HL-60/S4 (cell line): Measurements from ENCODE around the gene C16orf89.
"Not testable (repeated sequence)": the region's sequence is repeated elsewhere in the genome, so short reads cannot be mapped to it uniquely, and the experiment has no call there.

Experiments
- in situ Hi-C: fragments of 300-500 bp; cut with MboI; formaldehyde crosslinking; loops from 2 replicates; pipeline ENCODE4 v1.14.3; 2022; ENCODE audit warnings: low sequenced_read_pairs

Gene C16orf89, protein sequence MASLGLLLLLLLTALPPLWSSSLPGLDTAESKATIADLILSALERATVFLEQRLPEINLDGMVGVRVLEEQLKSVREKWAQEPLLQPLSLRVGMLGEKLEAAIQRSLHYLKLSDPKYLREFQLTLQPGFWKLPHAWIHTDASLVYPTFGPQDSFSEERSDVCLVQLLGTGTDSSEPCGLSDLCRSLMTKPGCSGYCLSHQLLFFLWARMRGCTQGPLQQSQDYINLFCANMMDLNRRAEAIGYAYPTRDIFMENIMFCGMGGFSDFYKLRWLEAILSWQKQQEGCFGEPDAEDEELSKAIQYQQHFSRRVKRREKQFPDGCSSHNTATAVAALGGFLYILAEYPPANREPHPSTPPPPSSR

GRCh38 chr16:5065813-5066212 lies at the start of gene C16orf89:
Gene C16orf89 (minus strand): TSS chr16:5065956. CDS start chr16:5065908, 48 bp downstream.
- in situ Hi-C loops = no loop called here

GRCh38 chr16:5110933-5111332 lies 45.2 kb upstream of the C16orf89 start:
- in situ Hi-C loops = not testable (repeated sequence)

- in situ Hi-C loops = no loop called here
Measured at GRCh38 chr16:5108505-5109158, 42.9 kb upstream of the C16orf89 start.

GRCh38 chr16:5105039-5105438 lies 39.3 kb upstream of the C16orf89 start:
- in situ Hi-C loops = not testable (repeated sequence)

GRCh38 chr16:5103296-5104032 lies 37.7 kb upstream of the C16orf89 start:
- in situ Hi-C loops = not testable (repeated sequence)

DNA sequence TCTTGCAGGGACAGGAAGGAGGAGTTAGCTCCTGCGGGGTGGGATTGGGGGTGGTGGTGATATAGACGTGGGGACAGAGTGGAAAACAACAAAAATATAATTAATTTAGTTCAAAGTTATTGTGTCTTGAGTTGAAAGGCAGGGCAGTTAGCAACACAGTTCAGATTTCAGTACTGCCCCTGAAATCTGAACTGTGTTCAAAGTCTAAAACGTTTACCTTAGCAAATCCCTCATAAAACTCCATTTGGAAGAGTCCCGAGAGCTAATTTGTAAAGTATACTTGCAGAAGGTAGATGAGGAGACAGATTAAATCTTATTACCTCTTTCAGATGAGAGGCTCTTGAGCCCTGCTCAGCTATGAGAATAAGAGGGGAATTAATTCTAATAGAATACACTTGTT lies 33.4 kb upstream of the C16orf89 start:
- in situ Hi-C loops = not testable (repeated sequence)

DNA sequence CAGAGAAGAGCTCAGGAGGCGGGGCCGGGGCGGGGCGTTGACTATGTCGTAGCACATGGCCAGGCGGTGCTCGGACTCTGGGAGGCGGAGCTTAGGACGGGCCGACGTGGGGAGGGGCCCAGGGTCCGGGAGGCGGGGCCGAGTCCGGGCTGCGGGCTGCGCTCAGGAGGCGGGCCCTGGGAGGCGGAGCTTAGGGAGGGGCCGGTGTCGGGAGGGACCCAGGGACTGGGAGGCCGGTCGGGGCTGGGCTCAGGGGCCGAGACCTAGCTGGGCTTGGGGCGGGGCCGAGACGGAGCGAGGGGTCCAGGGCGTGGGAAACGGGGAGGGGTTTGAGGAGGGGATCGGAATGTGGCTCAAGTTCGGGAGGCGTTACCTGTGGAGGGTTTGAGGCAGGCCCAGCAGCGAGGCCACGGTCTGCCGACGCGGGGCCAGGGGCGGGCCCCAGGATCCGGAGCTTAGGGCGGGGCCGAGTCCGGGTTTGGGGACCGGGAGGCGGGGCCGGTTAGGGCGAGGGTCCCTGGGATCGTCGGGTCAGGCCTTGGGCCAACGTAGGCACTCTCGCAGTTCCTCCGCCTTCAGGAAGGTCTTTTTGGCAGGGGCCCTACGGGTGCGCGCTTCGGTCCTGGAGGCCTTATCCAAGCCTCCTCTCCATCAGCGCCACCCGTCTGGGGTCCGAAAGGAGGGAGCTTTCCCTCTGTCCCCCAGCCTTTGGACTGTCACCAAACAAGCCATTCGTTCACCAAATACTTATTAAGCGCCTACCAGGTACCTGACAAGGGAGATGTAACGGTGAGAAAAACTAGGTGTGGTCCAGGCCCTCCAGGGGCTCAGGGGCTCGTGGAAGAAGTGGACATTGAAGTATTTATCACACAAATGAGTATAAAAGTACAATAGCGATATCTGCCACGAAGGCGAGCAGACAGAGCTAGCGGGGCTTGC lies 32.7 kb upstream of the C16orf89 start:
- in situ Hi-C loops = not testable (repeated sequence)

DNA sequence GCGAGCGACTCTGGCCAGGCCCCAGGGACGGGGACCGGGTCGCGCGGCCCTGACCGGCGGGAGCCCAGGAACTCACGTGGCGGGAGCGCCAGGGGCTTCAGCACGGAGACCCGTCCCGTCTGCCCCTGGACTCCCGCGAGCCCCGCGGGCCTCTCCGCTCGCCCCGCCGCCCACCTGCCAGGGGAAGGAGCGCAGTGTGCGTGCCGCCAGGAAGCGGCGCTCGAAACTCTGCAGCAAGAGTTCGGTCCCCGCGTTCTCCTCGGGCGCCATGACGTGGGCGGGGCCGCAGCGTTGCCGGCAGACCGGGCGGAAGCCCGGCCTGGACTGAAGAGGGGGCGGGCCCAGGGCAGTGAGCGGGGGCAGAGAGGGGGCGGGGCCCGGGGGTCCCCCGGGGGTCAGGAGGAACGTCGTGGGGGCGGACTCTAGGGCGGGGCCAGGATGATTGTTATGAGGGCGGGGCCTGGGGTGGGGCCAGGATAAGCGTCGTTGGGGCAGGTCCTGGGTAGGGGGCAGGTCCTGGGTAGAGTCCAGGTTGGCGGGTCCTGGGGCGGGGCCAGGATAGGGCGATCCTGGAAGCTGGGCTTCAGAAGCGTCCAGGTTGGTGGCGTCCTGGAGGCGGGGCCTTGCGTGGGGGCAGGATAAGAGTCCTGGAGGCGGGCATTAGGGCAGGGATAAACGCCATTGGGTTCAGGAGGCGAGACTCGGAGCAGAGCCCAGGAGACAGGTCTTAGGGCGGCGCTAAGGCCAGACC lies 31.9 kb upstream of the C16orf89 start, which contains the start of gene EEF2KMT:
TSS of gene EEF2KMT (minus strand) at position 326 of the 751 bp plus-strand sequence. CDS start at position 270, 56 bp downstream.
- in situ Hi-C loops = not testable (repeated sequence)

DNA sequence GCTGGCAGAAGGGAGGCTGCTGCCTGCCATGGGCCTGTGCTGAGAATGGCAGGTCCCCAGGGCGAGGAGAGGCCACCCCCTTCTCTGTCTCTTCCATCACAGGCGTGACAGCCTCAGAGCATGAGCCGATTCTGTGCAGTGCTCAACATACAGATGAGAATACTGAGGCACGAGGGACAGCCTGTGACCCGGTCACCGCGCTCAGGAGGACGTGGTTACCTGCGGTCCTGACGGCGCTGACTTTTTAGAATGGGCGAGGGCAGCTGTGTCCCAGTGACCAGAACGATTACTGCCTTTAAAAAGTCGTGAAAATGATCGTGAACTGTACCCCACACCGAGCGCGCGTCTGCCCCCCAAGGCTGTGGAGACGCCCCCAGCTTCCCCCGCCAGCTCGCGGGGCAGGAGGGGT lies 31.3 kb upstream of the C16orf89 start:
- in situ Hi-C loops = not testable (repeated sequence)

GRCh38 chr16:5096437-5097060 lies 30.8 kb upstream of the C16orf89 start:
- in situ Hi-C loops = not testable (repeated sequence)

- in situ Hi-C loops = not testable (repeated sequence)
Measured at GRCh38 chr16:5095145-5095830, 29.5 kb upstream of the C16orf89 start.

- in situ Hi-C loops = not testable (repeated sequence)
Measured at GRCh38 chr16:5093746-5094145, 28.0 kb upstream of the C16orf89 start.

DNA sequence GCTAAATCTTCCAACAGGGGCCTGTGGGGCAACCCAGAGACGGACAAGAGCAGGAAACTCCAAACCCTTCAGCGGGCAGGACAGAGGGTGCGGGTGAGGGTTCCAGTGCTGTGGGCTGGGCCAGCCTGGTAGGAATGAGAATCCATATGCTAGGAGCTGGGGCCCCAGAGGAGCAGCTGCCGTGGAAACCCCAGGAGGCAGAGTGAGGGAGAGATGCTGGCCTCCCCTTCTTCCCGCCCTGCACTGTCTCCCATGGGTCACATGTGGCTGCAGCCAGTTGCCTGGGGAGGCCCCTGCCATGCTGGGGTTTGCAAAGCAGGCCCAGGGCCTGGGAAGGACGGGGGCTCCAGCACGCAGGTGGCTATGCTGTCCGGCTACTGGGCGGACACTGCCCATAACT lies 27.3 kb upstream of the C16orf89 start:
- in situ Hi-C loops = not testable (repeated sequence)

- in situ Hi-C loops = not testable (repeated sequence)
Measured at GRCh38 chr16:5090592-5090991, 24.8 kb upstream of the C16orf89 start.

- in situ Hi-C loops = not testable (repeated sequence)
Measured at GRCh38 chr16:5089911-5090555, 24.3 kb upstream of the C16orf89 start.

- in situ Hi-C loops = not testable (repeated sequence)
Measured at GRCh38 chr16:5088936-5089335, 23.2 kb upstream of the C16orf89 start.

DNA sequence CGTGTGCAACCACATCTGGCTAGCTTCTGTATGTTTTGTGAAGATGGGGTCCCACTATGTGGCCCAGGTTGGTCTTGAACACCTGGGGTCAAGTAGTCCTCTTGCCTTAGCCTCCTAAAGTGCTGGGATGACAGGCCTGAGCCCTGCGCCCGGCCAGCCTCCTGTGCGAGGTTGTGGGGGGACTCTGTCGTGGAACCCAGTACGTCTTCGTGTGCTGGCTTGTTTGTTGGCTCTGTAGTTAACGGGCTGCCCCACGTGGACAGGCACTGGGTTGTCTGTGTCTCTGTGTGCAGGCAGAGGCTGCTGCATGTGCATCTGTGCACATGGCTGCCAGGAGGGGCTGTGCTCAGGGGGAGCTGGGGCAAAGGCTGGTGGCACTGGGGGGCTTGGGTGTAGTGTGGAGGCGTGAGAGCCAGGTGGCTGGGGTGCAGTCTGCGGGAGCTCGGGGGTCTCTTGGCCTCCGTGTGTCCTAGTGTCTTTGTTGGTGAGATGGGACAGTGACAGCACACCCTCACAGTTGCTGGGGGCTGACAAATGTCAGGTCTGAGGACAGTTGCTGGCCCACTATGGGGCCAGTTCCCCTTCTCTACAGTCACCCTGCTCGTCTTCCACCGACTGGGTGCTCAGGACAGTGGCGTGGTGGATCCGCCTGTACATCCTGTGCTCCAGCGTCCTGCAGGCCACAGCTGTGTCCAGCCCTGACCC lies 22.5 kb upstream of the C16orf89 start:
- in situ Hi-C loops = not testable (repeated sequence)
